ENCODE data around the gene STXBP3. TPM values are rescaled to one million over a fixed set of nuclear protein-coding genes. Genes with fewer than 3 reads are reported as not detected.

The STXBP3 gene
- total and polyA plus RNA-seq, 2 of the 8 experiments (the other 6 are each of a cell fraction or from before 2014, with no cell fraction given): 6.0 to 38.5 TPM

GRCh38 chr1:108850929-108851328 is 104.5 kb downstream of the STXBP3 start (continued):
- TF ChIP-seq EGR1 (IDR thresholded peaks at IDR 0.05; ENCODE audit: borderline replicate concordance, low read depth, low read length): no peak
- no peak for TF ChIP-seq HDAC2 (IDR thresholded peaks at IDR 0.05; ENCODE audit: borderline replicate concordance in 1 of 2, low read depth in 2 of 2, low read length in 2 of 2)
- no peak for TF ChIP-seq TAF1 (IDR thresholded peaks at IDR 0.05; ENCODE audit: low read depth, low read length)
- TF ChIP-seq CBX5 (IDR thresholded peaks at IDR 0.05; ENCODE audit: low read depth, low read length): no peak
- TF ChIP-seq POLR2A (IDR thresholded peaks at IDR 0.05; ENCODE audit: control extremely low read depth in 1 of 2, low read depth in 2 of 2, low read length in 2 of 2): no peak
- TF ChIP-seq SIX5 (IDR thresholded peaks at IDR 0.05; ENCODE audit: low read depth, low read length): no peak
- no peak for TF ChIP-seq CHD2 (IDR thresholded peaks at IDR 0.05; ENCODE audit: low read length)
